NCI-H524 (cell line): ENCODE results near the gene MRGPRX4.
"Not testable (repeated sequence)": the region's sequence is repeated elsewhere in the genome, so short reads cannot be mapped to it uniquely, and the experiment has no call there.

ENCODE experiments used
- DNase-seq, 2 experiments: peaks; one replicate each; lab custom pipeline; 2025; lab: John Stamatoyannopoulos, UW

The MRGPRX4 gene

DNA sequence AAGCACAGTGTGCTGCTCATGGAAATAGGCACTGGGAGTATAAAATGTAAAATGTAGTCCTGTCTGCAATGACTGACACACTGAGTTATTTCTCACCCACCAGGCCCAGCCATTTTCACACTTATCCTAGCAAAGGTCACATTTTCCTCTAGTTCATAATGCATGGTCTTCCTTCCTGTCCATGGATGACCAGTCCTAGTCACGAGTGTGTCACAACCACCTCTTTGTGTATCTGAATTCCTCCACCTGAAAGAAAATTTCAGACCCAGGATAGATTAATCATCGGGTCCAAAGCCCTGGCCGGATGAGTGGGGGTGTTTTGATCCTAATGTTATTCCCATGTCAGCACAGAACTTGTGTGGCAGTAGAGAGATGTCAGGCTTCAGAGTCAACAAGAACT, at the start of gene MRGPRX4:
MRGPRX4 (plus strand) TSS at position 172 of the 400 bp plus-strand sequence. CDS start 420 bp downstream, outside the sequence.
- no peak for DNase-seq

DNA sequence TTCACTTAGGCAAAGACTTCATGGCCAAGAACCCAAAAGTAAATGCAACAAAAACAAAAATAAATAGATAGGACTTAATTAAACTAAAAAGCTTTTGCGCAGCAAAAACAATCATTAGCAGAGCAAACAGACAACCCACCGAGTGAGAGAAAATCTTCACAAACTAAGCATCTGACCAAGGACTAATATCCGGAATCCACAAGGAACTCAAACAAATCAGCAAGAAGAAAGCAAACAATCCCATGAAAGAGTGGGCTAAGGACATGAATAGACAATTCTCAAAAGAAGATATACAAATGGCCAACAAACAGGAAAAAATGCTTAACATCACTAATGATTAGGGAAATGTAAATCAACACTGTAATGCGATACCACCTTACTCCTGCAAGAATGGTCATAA, 41.5 kb upstream of the MRGPRX4 start:
- DNase-seq = not testable (repeated sequence)

DNA sequence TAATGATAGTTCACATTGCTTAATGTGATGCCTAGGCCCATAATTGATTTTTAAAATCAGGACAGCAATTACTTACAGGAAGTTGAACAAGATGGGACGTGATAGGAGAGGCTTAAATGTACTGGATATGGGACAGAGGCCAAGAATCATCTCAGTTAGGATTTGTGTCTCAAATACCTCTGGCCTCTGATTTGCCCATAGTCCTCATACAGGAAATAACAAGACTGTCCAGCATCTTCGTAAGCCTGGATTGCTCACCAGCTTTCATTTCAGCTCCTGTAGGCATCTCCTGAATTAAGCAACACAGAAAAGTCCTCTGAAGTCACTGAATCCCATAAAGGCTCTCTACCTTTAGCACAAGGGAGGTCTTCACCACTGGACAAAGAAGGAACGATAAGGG, 40.3 kb upstream of the MRGPRX4 start, which contains the start of gene MRGPRX3:
MRGPRX3 (plus strand) TSS at position 231 of the 400 bp plus-strand sequence. CDS start 4,632 bp downstream, outside the sequence.
- DNase-seq = no peak

DNA sequence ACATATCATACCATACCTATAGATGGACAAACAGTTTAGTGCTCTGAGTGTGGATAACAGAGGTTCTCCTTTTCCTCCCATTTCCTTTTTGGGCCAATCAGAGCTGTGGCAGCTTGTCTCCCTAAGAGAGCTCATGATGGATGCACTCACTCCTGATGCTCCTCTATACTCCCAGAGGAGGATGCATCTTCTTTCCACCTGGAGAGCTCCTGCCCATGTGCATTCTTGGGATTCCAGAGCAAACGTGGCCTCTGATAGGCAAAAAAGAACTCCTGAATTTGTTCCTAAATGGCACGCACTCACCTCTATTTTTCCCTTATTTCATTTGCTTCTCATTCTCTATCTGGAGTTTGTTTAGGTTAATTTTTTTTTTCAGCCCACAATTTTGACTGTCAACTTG, 37.3 kb upstream of the MRGPRX4 start:
- no peak for DNase-seq

DNA sequence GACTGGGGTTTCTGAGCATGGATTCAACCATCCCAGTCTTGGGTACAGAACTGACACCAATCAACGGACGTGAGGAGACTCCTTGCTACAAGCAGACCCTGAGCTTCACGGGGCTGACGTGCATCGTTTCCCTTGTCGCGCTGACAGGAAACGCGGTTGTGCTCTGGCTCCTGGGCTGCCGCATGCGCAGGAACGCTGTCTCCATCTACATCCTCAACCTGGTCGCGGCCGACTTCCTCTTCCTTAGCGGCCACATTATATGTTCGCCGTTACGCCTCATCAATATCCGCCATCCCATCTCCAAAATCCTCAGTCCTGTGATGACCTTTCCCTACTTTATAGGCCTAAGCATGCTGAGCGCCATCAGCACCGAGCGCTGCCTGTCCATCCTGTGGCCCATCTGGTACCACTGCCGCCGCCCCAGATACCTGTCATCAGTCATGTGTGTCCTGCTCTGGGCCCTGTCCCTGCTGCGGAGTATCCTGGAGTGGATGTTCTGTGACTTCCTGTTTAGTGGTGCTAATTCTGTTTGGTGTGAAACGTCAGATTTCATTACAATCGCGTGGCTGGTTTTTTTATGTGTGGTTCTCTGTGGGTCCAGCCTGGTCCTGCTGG, 35.3 kb upstream of the MRGPRX4 start:
- DNase-seq = no peak

DNA sequence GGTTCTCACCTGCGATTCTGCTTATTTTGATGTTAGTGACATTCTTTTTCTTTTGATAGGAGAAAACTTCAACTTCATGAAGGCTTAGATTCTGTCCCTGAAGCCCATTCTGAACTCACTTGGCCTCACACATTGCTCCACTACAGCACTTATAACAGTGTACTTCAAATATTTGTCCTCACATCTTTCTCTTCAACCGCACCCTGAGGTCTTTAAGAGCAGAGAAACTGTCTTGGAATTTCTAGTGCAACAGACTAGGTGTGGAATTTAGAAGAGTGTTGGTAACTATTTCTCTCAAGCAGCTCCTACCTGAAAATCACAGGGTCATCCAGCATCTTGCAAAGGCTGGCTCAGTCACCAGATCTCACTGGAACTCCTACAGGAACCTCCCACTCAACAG, 32.5 kb upstream of the MRGPRX4 start:
- no peak for DNase-seq

DNA sequence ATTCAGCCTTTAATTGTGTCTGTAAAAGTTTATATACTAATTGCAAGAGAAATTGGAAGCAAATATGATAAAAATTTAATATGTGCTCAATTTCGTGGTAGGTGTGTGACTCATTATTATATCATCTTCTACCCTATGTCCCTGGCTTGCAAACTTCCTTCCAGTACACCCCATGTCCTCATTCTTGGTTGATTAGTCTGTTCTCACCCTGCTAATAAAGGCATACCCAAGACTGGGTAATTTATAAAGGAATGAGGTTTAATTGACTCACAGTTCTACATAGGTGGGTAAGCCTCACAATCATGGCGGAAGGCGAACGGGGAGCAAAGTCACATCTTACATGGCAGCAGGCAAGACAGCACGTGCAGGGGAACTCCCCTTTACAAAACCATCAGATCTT, 28.4 kb upstream of the MRGPRX4 start:
- DNase-seq = no peak

DNA sequence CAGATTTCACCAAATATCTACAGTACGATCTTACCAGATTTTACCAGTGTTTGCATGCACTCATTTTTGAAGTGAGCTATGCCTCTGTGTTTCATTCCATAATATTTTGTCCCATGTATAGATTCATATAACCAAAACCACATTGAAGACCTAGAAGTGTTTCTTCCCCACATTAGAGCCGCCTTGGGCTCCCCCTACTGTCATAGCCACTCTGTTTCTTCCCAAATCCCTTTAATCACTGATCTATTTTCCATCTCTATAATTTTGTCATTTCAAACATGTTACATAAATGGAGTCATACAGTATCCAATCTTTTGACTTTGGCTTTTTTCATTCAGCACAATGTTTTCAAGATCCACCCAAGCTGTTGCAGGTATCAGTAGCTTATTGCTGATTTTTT, 27.6 kb upstream of the MRGPRX4 start:
- DNase-seq = peak in 1 of 2 experiments; percentile 10

DNA sequence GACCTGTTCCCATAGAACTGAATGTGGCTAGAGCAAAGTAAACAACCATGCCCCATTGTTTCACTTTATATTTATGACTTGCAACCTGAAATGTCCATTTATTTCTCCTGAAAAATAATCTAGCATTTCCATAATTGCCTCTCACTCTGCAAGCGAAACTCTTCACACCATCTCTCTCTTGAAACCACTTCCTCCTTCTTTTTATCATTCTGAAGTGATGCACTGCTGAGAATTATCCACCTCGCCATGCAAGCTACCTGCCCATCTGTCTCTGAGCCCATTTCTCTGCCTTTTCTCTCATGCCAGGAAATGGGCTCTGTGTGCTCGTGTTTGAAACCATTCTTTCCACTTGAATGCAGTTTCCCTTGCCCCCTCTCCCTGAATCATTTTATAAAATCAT, 26.8 kb upstream of the MRGPRX4 start:
- no peak for DNase-seq

DNA sequence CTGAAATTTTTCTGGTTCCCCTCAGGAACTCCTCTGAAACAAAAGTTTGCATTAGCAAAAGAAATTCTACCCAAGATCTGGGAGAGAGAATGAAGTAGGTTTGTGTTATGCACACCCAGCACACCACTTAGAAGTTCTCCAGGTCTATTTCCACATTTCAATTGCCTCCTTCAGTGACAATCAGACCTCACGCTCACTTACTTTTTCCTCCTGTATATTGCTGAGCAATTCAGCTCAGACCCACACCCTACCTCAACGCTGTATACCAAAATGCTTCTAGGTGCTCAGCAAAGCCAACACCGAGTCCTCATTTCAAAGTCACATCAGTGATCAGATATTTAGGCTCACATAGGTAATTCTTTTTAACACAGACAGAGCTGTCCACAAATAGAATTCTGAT, 21.1 kb upstream of the MRGPRX4 start:
- no peak for DNase-seq

DNA sequence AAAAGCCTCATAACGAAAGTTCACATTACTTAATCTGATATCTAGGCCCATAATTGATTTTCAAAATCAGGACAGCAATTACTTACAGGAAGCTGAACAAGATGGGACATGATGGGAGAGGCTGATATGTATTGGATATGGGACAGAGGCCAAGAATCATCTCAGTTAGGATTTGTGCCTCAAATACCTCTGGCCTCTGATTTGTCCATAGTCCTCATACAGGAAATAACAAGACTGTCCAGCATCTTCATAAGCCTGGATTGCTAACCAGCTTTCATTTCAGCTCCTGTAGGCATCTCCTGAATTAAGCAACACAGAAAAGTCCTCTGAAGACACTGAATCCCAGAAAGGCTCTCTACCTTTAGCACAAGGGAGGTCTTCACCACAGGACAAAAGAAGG, 4.3 kb upstream of the MRGPRX4 start:
- no peak for DNase-seq

DNA sequence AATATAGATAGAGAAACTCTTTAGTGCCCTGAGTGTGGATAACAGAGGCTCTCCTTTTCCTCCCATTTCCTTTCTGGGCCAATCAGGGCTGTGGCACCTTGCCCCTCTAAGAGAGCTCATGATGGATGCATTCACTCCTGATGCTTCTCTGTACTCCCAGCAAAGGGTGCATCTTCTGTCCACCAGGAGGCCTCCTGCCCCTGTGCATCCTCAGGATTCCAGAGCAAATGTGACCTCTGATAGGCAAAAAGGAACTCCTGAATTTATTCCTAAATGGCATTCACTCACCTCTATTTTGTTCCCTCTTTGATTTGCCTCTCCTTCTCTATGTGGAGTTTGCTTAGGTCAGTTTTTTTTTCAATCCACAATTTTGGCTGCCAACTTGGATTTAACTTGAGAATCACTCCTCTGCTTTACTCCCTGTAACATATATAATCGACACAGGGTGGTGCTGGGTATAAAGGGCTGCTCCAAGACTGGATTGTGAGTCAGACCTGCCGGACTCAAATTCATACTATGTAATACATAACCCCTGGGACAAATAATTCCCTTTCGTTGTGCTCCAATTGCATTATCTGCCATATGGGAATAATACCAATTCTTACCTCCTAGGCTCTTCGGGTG, 1.1 kb upstream of the MRGPRX4 start:
- DNase-seq = peak; percentile 1 to 27

DNA sequence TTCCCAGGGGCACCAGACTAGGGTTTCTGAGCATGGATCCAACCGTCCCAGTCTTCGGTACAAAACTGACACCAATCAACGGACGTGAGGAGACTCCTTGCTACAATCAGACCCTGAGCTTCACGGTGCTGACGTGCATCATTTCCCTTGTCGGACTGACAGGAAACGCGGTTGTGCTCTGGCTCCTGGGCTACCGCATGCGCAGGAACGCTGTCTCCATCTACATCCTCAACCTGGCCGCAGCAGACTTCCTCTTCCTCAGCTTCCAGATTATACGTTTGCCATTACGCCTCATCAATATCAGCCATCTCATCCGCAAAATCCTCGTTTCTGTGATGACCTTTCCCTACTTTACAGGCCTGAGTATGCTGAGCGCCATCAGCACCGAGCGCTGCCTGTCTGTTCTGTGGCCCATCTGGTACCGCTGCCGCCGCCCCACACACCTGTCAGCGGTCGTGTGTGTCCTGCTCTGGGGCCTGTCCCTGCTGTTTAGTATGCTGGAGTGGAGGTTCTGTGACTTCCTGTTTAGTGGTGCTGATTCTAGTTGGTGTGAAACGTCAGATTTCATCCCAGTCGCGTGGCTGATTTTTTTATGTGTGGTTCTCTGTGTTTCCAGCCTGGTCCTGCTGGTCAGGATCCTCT, 709 bp downstream of the MRGPRX4 start:
- DNase-seq = no peak

DNA sequence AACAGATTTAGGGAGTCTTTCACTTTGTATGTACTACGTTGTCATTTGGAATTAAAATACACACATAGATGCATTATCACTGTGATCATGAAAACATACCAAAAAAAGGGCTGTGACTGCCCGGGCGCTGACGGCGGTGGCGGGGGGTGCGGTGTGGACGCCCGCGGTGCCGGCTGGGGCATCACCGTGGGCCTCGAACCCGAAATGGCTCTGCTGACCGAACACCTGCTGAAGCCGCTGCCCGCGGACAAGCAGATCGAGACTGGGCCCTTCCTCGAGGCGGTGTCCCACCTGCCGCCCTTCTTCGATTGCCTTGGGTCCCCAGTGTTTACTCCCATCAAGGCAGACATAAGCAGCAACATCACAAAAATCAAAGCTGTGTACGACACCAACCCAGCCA, 16.2 kb downstream of the MRGPRX4 start:
- no peak for DNase-seq

DNA sequence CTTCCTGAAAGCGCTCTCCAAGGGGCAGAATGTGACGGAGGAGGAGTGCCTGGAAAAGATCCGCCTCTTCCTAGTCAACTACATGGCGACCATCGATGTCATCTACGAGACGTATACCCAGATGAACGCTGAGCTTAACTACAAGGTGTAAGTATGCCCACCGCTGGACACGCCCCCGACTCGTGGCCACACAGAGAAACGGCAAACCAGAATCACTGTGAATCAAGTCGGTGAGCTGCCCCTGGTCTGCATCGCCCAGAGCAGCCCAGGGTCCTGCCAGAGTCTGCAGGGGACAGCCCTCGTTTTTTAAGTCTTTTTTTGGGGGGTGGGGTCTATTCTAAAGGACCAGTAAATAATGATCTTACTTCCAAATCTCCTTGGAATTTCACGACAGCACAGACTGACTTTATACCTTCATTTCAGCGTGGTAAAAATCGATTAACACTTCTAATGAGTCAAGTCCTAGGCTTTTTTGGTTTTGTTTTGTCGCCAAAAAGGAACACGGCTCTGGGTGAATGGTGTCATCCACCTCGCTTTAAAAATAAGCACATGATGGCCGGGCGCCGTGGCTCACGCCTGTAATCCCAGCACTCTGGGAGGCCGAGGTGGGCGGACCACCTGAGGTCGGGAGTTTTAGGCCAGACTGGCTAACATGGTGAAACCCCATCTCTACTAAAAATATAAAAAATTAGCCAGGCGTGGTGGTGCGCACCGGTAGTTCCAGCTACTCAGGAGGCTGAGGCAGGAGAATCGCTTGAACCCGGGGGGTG, 17.0 kb downstream of the MRGPRX4 start:
- not testable (repeated sequence) for DNase-seq

DNA sequence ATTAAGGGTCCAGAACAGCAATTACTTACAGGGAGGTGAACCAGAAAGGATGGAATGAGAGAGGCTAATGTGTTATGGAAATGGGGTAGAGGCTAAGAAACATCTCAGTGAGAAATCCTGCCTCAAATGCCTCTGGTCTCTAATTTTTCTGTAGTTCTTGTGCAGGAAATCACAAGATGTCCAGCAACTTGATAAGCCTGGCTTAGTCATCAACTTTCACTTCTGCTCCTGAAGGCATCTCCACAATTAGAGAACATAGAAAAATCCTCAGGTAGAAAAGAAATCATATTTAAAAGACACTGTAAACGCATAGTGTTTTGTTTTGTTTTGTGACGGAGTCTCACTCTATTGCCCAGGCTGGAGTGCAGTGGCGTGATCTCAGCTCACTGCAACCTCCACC, 18.7 kb downstream of the MRGPRX4 start:
- DNase-seq = no peak

DNA sequence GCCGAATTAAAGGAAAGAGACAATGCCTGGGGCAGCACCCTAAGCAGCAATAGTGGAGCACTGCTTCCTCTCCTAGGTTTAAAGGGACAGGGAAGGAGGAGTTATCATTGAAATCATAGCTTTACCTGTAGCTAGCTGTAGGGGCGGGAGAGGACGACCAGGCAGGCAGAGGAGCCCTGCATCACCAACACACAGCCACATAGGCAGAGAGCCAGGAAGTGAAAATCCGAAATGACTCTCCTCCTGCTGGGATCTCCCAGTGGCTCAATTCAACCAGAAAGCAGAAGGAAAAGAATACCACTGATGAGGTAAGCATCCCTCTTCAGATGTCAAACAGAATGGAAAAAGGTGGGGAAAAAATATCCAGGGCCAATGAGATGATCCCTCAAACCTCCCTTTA, 20.4 kb downstream of the MRGPRX4 start:
- no peak for DNase-seq

DNA sequence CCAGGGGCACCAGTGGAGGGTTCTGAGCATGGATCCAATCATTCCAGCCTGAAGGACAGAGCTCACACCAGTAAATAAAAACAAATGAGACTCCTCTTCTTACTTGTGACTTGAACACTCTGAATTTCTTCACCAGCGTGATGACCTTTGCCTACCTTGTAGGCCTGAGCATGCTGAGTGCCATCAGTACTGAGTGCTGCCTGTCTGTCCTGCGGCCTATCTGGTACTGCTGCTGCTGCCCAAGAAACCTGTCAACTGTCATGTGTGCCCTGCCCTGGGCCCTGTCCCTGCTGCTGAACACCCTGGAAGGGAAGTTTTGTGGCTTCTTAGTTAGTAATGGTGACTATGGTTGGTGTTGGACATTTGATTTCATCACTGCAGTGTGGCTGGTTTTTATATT, 23.9 kb downstream of the MRGPRX4 start:
- no peak for DNase-seq

DNA sequence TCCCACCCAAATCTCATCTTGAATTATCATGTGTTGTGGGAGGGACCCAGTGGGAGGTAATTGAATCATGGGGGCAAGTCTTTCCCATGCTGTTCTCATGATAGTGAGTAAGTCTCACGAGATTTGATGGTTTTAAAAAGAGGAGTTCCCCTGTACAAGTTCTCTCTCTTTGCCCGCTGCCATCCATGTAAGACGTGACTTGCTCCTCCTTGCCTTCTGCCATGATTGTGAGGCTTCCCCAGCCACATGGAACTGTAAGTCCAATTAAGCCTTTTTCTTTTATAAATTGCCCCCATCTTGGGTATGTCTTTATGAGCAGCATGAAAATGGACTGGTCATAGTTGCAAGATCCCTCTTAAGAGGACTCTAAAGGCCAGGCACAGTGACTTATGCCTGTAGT, 25.1 kb downstream of the MRGPRX4 start:
- DNase-seq = not testable (repeated sequence)

DNA sequence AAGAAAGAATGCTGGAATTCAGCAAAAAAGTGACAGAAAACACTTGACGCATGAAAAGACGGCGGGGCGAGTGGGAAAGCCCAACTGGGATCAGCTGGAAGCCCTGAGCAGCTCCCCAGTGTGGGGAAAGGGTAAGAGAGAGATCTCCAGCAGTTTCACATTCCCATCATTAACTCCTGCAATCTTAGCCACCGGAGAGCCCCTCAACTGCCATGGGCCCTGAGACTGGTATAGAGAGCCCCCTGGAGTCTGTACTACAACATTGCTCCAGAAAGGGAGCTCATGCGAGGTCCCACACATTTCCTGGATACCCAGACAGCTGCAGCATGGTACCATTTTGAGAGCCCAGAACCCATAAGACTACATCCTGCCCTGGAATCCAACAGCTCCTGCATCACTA, 31.1 kb downstream of the MRGPRX4 start:
- DNase-seq = peak in 1 of 2 experiments; percentile 43

DNA sequence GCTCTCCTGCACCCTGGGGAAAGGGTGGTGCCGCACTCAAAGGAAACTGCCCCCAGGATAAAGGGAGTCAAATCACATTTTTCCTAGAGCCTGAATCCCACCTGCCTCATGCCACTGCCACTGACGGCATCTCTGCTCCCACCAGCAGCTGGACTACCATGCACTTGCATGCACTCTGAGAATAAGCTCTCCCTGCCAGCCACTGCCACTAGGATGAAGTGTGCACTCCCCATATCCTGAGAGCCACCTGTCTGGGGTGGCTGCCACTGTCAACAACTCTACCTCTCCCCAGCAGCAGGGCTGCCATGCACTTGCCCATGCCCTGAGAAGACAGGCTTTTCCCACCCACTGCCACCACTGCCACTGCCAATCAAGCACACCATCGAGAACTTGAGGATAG, 31.6 kb downstream of the MRGPRX4 start:
- no peak for DNase-seq

DNA sequence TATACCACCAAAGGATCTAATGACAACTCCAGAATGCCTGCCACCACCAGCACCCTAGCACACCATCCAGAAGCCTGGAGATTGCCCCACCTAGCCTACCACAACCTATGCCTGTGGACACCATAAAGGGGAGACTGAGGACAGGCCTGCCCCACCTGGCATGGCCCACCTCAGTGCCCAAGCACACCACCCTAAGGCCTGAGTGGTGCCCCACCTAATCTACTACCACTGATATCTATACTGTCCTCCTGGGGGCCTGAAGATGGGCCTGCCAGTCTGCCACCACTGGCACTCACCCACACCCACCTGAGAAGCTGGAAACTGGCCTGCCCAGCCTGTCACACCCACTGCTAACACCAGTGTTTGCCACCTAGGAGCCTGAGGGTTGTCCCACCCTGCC, 32.1 kb downstream of the MRGPRX4 start:
- DNase-seq = no peak

DNA sequence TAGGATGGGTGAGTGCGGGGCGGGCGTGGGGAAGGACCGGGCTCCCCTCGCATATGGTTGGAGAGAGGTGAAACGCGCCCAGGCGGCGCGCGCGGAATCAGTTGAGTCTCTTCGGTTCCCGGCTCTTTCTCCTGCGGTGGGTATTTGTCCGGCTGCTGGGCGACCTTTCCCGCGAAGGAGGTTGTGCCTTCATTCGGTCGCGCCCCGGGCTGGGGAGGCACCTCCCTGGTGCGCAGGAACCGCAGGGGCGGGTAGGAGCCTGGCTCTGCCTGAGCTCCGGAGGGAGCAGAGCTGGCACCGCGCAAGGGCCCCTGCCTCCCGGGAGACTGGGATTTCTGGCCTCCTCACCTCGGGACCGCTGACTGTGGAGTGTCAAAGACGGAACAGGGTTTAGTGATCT, 36.4 kb downstream of the MRGPRX4 start:
- no peak for DNase-seq
